Thyroid gland (tissue), 4 donors: ENCODE results near the gene ERBB2. TPM values are rescaled to one million over a fixed set of nuclear protein-coding genes. Genes with fewer than 3 reads are reported as not detected.

Experiments used
- DNase-seq, 2 donors: peaks; one replicate each; pipeline ENCODE4 v3.0.0-alpha.2; 2019
- H3K27ac ChIP-seq, 3 donors: fragments of 200-600 bp; sonication (generic); 1 replicate in 2 of 3; 2 replicates in 1 of 3; pipeline ENCODE4 v1.5.1; 2016 to 2019; ENCODE audit warnings: mild to moderate bottlenecking in 1 of 3, moderate library complexity in 1 of 3
- H3K27me3 ChIP-seq: fragments of 200-600 bp; sonication (generic); one replicate; pipeline ENCODE4 v1.5.1; 2019
- H3K36me3 ChIP-seq, 2 donors: fragments of 200-600 bp; sonication (generic); one replicate each; pipeline ENCODE4 v1.5.1; 2016 to 2019
- H3K4me1 ChIP-seq, 2 donors: fragments of 200-600 bp; sonication (generic); one replicate each; pipeline ENCODE4 v1.5.1; 2017 to 2019
- H3K4me3 ChIP-seq, 3 donors: fragments of 200-600 bp; sonication (generic); replicated peaks in 1 of 3; 1 replicate in 2 of 3; 2 replicates in 1 of 3; pipeline ENCODE4 v1.5.1; 2016; ENCODE audit warnings: mild to moderate bottlenecking in 1 of 3
- H3K9me3 ChIP-seq: fragments of 200-600 bp; sonication (generic); one replicate; pipeline ENCODE4 v1.5.1; 2017
- CTCF ChIP-seq, 6 experiments: fragments of 200-600 bp in 3 of 6; fragments of 450-650 bp in 3 of 6; sonication (generic) in 3 of 6; IDR thresholded peaks; one replicate each; pipeline ENCODE4 v1.5.1; 2016 to 2019; ENCODE audit warnings: antibody characterized with exemption in 6 of 6, mild to moderate bottlenecking in 2 of 6, inconsistent platforms in 1 of 6, moderate library complexity in 1 of 6
- POLR2A ChIP-seq, 2 donors: fragments of 450-650 bp; IDR thresholded peaks; one replicate each; pipeline ENCODE4 v1.6.1; 2017; ENCODE audit warnings: antibody characterized with exemption in 2 of 2, mild to moderate bottlenecking in 2 of 2, moderate library complexity in 1 of 2
- WGBS, 2 donors: methylation state at CpG; one replicate each; pipeline ENCODE4 v1.1.5; 2017; 5-methylcytosine and 5-hydroxymethylcytosine counted together
- intact Hi-C: fragments of 100-400 bp; cut with DNase I; formaldehyde crosslinking; loops from one replicate; pipeline ENCODE4 v1.15.1; 2023
- total RNA-seq, 4 donors: library from RNA; depleted of rRNA; stranded (reverse); fragments of >200 nt; gene quantifications; one replicate each; pipeline ENCODE4 v1.2.3, GENCODE V29; 2016

The ERBB2 gene
- total RNA-seq, 4 donors from 2014 or later, result 74.3 to 170 (median 139) TPM

DNA sequence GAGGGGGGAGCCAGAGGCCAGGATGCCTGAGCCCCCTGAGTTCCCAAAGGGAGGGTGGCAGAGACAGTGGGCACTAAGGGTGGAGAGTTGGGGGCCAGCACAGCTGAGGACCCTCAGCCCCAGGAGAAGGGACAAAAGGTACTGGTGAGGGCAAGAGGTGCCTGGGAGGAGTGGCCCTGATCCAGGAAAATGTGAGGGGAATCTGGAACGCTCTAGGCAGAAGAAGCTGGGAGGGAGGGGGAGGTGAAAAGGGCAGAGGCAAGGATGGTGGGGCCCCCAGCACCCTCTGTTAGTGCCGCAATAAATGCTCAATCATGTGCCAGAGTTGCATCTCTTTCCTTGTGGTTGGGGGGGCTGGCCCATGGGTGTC lies 33.6 kb upstream of the ERBB2 start:
- Histone ChIP-seq H3K27ac (no peak overlapping the region), H3K9me3 (no peaks in the 10 kb centered on the region), H3K4me3 (no peak overlapping the region), H3K27me3 (no peaks in the 10 kb centered on the region), H3K4me1 (peaks cover 32 to 72% of the 10 kb centered on the region in 2 donors), H3K36me3 (peaks cover under 1% of the 10 kb centered on the region in 2 donors)
- WGBS, 2 donors, result 62 to 67% methylated on average over 2 of the region's 2 CpGs
- intact Hi-C loops, result no loop called here
- no peak for DNase-seq
- TF ChIP-seq CTCF (IDR thresholded peaks at IDR 0.05) (no peak), POLR2A (IDR thresholded peaks at IDR 0.05) (no peak)

DNA sequence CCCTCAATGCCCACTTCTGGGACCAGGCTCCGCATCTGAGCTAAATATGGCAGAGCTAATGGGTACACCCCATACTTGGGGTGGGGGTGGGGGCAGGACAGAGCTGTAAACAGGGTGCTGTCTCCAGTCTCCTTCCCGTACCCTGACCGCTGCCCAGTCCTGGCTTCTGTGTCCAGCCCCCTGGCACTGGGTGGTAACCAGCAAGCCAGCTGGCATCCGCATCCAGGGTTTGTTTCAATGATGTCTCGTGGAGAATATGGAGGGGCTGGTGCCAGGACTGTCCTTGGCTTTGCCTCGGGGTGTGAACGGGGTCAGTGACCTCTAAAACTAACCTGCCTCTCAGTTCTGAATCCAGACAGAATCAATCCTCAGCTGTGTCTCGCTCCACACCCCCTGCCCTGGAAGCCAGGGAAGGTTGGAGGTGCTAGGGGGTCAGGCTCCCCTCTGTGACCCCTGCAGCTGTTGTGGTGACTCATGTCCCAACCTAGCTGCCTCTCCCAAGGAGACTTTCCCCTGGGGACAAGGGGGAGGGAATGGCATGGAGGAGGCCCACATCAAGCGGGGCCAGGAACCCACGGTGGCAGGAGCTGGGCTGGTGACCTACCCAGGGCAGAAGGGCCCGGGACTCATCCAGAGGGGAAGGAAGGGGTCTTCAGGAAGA lies 33.1 kb upstream of the ERBB2 start:
- Histone ChIP-seq H3K4me1 (peaks cover 33 to 77% of the 10 kb centered on the region in 2 donors), H3K36me3 (no peaks in the 10 kb centered on the region), H3K4me3 (no peak overlapping the region), H3K27ac (peak overlapping the region in 1 of 3 donors; percentile 10), H3K27me3 (no peaks in the 10 kb centered on the region), H3K9me3 (no peaks in the 10 kb centered on the region)
- no peak for DNase-seq
- 59 to 78% methylated on average over 5 to 10 of the region's 11 CpGs for WGBS, 2 donors
- TF ChIP-seq CTCF (IDR thresholded peaks at IDR 0.05), result no peak
- no peak for TF ChIP-seq POLR2A (IDR thresholded peaks at IDR 0.05)
- intact Hi-C loops, result no loop called here

- peak in 1 of 2 donors; percentile 48 for DNase-seq
- peak overlapping the region in 1 of 3 donors; percentile 21 for H3K4me3 ChIP-seq
- intact Hi-C loops, result no loop called here
Observed at GRCh38 chr17:39667262-39667944, 32.5 kb upstream of the ERBB2 start.

DNA sequence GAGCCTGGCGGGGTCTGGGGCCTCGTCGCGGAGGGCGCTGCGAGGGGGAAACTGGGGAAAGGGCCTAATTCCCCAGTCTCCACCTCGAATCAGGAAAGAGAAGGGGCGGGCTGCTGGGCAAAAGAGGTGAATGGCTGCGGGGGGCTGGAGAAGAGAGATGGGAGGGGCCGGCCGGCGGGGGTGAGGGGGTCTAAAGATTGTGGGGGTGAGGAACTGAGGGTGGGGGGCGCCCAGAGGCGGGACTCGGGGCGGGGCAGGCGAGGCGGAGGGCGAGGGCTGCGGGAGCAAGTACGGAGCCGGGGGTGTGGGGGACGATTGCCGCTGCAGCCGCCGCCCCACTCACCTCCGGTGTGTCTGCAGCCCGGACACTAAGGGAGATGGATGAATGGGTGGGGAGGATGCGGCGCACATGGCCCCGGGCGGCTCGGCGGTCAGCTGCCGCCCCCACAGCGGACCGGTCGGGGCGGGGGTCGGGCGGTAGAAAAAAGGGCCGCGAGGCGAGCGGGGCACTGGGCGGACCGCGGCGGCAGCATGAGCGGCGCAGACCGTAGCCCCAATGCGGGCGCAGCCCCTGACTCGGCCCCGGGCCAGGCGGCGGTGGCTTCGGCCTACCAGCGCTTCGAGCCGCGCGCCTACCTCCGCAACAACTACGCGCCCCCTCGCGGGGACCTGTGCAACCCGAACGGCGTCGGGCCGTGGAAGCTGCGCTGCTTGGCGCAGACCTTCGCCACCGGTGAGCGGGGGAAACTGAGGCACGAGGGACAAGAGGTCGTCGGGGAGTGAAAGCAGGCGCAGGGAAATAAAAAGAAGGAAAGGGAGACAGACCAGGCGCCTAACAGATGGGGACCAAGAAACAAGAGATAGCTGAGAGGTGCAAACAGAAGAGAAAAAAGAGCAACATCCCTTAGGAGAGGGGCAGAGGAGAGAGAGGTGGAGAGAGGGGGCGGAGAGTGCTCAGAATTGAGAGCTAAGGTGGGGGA lies 31.6 kb upstream of the ERBB2 start, which contains the start of gene PNMT:
PNMT (plus strand) TSS at position 509 of the 980 bp plus-strand sequence; CDS start at position 532, 23 bp downstream.
- H3K4me1 ChIP-seq, result peaks cover 24 to 72% of the 10 kb centered on the region in 2 donors
- peak within 1 kb of the TSS in 1 of 3 donors; percentile 21 for H3K4me3 ChIP-seq
- intact Hi-C loops, result no loop called here
- no peaks in the 10 kb centered on the region for H3K9me3 ChIP-seq
- no peaks in the 10 kb centered on the region for H3K27me3 ChIP-seq
- H3K27ac ChIP-seq, result peak within 1 kb of the TSS in 2 of 3 donors; percentile 8 to 10
- DNase-seq, result peak; percentile 75 to 77
- peak; percentile 28 to 66 (median 55) for TF ChIP-seq CTCF (IDR thresholded peaks at IDR 0.05)
- no peak for TF ChIP-seq POLR2A (IDR thresholded peaks at IDR 0.05)
- no peaks in the 10 kb centered on the region for H3K36me3 ChIP-seq
- 3 to 5% methylated on average over 50 to 68 of the region's 85 CpGs for WGBS, 2 donors

More at GRCh38 chr17:39667262-39667944, 32.5 kb upstream of the ERBB2 start:
- H3K27ac ChIP-seq, result peak overlapping the region in 1 of 3 donors; percentile 10
- H3K27me3 ChIP-seq, result no peaks in the 10 kb centered on the region
- no peaks in the 10 kb centered on the region for H3K9me3 ChIP-seq
- peaks cover 33 to 77% of the 10 kb centered on the region in 2 donors for H3K4me1 ChIP-seq
- H3K36me3 ChIP-seq, result no peaks in the 10 kb centered on the region
- no peak for TF ChIP-seq POLR2A (IDR thresholded peaks at IDR 0.05)
- TF ChIP-seq CTCF (IDR thresholded peaks at IDR 0.05), result no peak
- 8 to 29% methylated on average over 2 to 5 of the region's 49 CpGs for WGBS, 2 donors
